ENCODE data around the gene NBAS. TPM values are rescaled to one million over a fixed set of nuclear protein-coding genes. Genes with fewer than 3 reads are reported as not detected.

Gene NBAS
- polyA plus RNA-seq, 1 of the 3 experiments (the other 2 are of a cell fraction): 12.0 TPM

- Histone ChIP-seq H2AFZ (ENCODE audit: low read depth) (no peak overlapping the region), H3K4me2 (no peak overlapping the region), H3K79me2 (ENCODE audit: insufficient read depth) (no peaks in the 10 kb centered on the region), H3K36me3 (replicated peaks in 1 of 2; ENCODE audit: control insufficient read depth in 1 of 2, insufficient read depth in 2 of 2, low read length in 1 of 2) (peaks cover 14 to 17% of the 10 kb centered on the region in 2 experiments), H3F3A (replicated peaks; ENCODE audit: insufficient read depth) (no peaks in the 10 kb centered on the region), H3K9me2 (no peaks in the 10 kb centered on the region), H3K4me1 (ENCODE audit: control insufficient read depth in 1 of 2, insufficient read depth in 2 of 2, low read depth in 1 of 2, low read length in 1 of 2) (no peaks in the 10 kb centered on the region), H3K4me3 (ENCODE audit: low read depth in 2 of 2, low read length in 1 of 2) (no peak overlapping the region), H3K27me3 (ENCODE audit: insufficient read depth) (no peaks in the 10 kb centered on the region), H3K9ac (no peak overlapping the region), H3K9me3 (no peaks in the 10 kb centered on the region), H3K27ac (ENCODE audit: low read depth in 2 of 2, low read length in 1 of 2) (no peak overlapping the region), H4K20me1 (ENCODE audit: insufficient read depth) (no peaks in the 10 kb centered on the region)
- TF ChIP-seq POLR2AphosphoS5 (IDR thresholded peaks at IDR 0.05; ENCODE audit: low read depth, low read length) (no peak), ZBTB33 (IDR thresholded peaks at IDR 0.05; ENCODE audit: borderline replicate concordance, low read depth) (no peak), FOSL2 (IDR thresholded peaks at IDR 0.05; ENCODE audit: borderline replicate concordance, low read depth) (no peak), REST (IDR thresholded peaks at IDR 0.05; ENCODE audit: low read depth, low read length) (no peak), RAD21 (IDR thresholded peaks at IDR 0.05; ENCODE audit: low read length) (no peak), CTCF (IDR thresholded peaks at IDR 0.05) (no peak), EP300 (IDR thresholded peaks at IDR 0.05; ENCODE audit: borderline replicate concordance in 1 of 2, low read depth in 1 of 2, low read length in 1 of 2) (no peak), TEAD4 (IDR thresholded peaks at IDR 0.05; ENCODE audit: borderline replicate concordance, insufficient read depth) (no peak), FOXM1 (IDR thresholded peaks at IDR 0.05; ENCODE audit: low read depth) (no peak), EZH2phosphoT487 (IDR thresholded peaks at IDR 0.05; ENCODE audit: borderline replicate concordance, low read depth) (no peak), ELF1 (IDR thresholded peaks at IDR 0.05) (no peak), YY1 (IDR thresholded peaks at IDR 0.05; ENCODE audit: low read depth) (no peak), GATA2 (CRISPR knock-in tag; IDR thresholded peaks at IDR 0.05) (no peak), MEF2A (IDR thresholded peaks at IDR 0.05; ENCODE audit: borderline replicate concordance, low read depth) (no peak), MXI1 (IDR thresholded peaks at IDR 0.05; ENCODE audit: low read depth, low read length) (no peak), NFIC (IDR thresholded peaks at IDR 0.05; ENCODE audit: borderline replicate concordance) (no peak), RXRA (IDR thresholded peaks at IDR 0.05; ENCODE audit: borderline replicate concordance, low read depth) (no peak), PBX3 (IDR thresholded peaks at IDR 0.05) (no peak)
- DNase-seq: no peak
- POLR2A ChIA-PET: no interaction called here
- WGBS (ENCODE audit: low lambda C conversion rate): 78% methylated on average over 2 of the region's 2 CpGs
- CTCF ChIA-PET: interaction anchor here (1.2 kb wide), 1 partner anchor 296 kb away, joined by 3 read pairs; no protein-coding TSS in a partner anchor
Observed at GRCh38 chr2:15281681-15282080, 279.5 kb downstream of the NBAS start.

Data from SK-N-SH (cell line).